Loucy (cell line): ENCODE results near the gene KLF6.

Source experiments
- H2AFZ ChIP-seq: fragments of 200-600 bp; sonication (generic); 2 replicates; pipeline ENCODE4 v1.6.0; 2016; ENCODE audit warnings: antibody characterized with exemption, mild to moderate bottlenecking, low read length, moderate library complexity
- H3F3A ChIP-seq: fragments of 200-600 bp; 2 replicates; pipeline ENCODE4 v1.6.0; 2016; ENCODE audit warnings: antibody characterized with exemption, low read depth, mild to moderate bottlenecking
- H3K27me3 ChIP-seq: fragments of 200-600 bp; sonication (generic); 2 replicates; pipeline ENCODE4 v1.6.1; 2014; ENCODE audit warnings: low read length, mild to moderate bottlenecking; ENCODE audit not compliant: insufficient read depth, poor library complexity, severe bottlenecking
- H3K36me3 ChIP-seq: fragments of 200-600 bp; sonication (generic); 2 replicates; pipeline ENCODE4 v1.6.1; 2016; ENCODE audit warnings: low read length; ENCODE audit not compliant: insufficient read depth
- H3K4me1 ChIP-seq: fragments of 200-600 bp; sonication (generic); 2 replicates; pipeline ENCODE4 v1.5.1; 2014; ENCODE audit warnings: low read length, mild to moderate bottlenecking; ENCODE audit not compliant: insufficient read depth, poor library complexity, severe bottlenecking
- H3K4me2 ChIP-seq: fragments of 200-600 bp; sonication (generic); 2 replicates; pipeline ENCODE4 v1.6.0; 2014; ENCODE audit warnings: antibody characterized with exemption, low read length, low read depth, mild to moderate bottlenecking; ENCODE audit not compliant: poor library complexity, severe bottlenecking
- H3K4me3 ChIP-seq: fragments of 200-600 bp; sonication (generic); 2 replicates; pipeline ENCODE4 v1.5.1; 2014; ENCODE audit warnings: low read length, mild to moderate bottlenecking, mixed read lengths; ENCODE audit not compliant: poor library complexity, severe bottlenecking
- H3K79me2 ChIP-seq: fragments of 200-600 bp; sonication (generic); 2 replicates; pipeline ENCODE4 v1.6.1; 2014; ENCODE audit warnings: low read length; ENCODE audit not compliant: insufficient read depth
- H3K9ac ChIP-seq: fragments of 200-600 bp; sonication (generic); 2 replicates; pipeline ENCODE4 v1.6.0; 2014; ENCODE audit warnings: mild to moderate bottlenecking, low read depth, low read length, moderate library complexity; ENCODE audit not compliant: poor library complexity, severe bottlenecking
- H3K9me2 ChIP-seq: fragments of 200-600 bp; sonication (generic); replicated peaks from 2 replicates; pipeline ENCODE4 v1.6.1; 2016; ENCODE audit warnings: low read depth, low read length, mixed read lengths
- H3K9me3 ChIP-seq: fragments of 200-600 bp; sonication (generic); 2 replicates; pipeline ENCODE4 v1.6.1; 2014; ENCODE audit warnings: mild to moderate bottlenecking, antibody characterized with exemption, low read length, low read depth; ENCODE audit not compliant: insufficient read depth
- H4K20me1 ChIP-seq: fragments of 200-600 bp; sonication (generic); 2 replicates; pipeline ENCODE4 v1.6.0; 2014; ENCODE audit warnings: antibody characterized with exemption, low read length, mild to moderate bottlenecking; ENCODE audit not compliant: insufficient read depth, poor library complexity, severe bottlenecking
- EZH2phosphoT487 ChIP-seq: fragments of 200-600 bp; IDR thresholded peaks from 2 replicates; pipeline ENCODE4 v1.6.1; 2018; ENCODE audit warnings: antibody characterized with exemption, mild to moderate bottlenecking, moderate library complexity, borderline replicate concordance
- TF ChIP-seq, protein P1 (sequence below): fragments of 200-600 bp; sonication (generic); conservative IDR thresholded peaks from 2 replicates; pipeline ENCODE4 v1.5.1; 2014; ENCODE audit warnings: mild to moderate bottlenecking, antibody characterized with exemption, low read length

Gene KLF6

DNA sequence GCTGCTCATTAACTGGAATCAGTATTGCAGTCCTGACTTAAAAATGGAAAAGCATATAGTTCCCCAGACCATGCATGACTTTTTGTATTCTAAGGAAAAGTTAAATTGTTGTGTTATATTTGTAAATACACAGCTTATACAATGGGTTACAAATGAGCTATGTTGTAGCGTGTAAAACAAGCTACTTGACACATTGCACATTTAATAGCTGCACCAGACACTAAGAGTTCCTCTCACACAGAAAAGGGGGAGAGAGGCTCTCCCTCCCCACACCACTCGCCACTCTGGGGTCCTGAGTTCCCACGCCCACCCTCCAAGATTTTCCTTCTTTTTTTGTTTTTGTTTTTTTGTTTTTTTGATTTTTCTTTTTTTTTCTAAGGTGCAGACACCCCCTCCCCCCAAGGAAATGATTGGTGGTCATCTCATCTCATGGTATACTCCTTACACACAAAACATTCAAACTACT, 6.3 kb downstream of the KLF6 start:
- no peaks in the 10 kb centered on the region for H3K9me3 ChIP-seq
- no peak overlapping the region for H3K9ac ChIP-seq
- H3K4me3 ChIP-seq: no peak overlapping the region
- H3K27me3 ChIP-seq: no peaks in the 10 kb centered on the region
- H3K4me1 ChIP-seq: peaks cover 52% of the 10 kb centered on the region
- peak overlapping the region; percentile 92 for H3K4me2 ChIP-seq
- no peak for TF ChIP-seq EZH2phosphoT487
- TF ChIP-seq, protein P1, sequence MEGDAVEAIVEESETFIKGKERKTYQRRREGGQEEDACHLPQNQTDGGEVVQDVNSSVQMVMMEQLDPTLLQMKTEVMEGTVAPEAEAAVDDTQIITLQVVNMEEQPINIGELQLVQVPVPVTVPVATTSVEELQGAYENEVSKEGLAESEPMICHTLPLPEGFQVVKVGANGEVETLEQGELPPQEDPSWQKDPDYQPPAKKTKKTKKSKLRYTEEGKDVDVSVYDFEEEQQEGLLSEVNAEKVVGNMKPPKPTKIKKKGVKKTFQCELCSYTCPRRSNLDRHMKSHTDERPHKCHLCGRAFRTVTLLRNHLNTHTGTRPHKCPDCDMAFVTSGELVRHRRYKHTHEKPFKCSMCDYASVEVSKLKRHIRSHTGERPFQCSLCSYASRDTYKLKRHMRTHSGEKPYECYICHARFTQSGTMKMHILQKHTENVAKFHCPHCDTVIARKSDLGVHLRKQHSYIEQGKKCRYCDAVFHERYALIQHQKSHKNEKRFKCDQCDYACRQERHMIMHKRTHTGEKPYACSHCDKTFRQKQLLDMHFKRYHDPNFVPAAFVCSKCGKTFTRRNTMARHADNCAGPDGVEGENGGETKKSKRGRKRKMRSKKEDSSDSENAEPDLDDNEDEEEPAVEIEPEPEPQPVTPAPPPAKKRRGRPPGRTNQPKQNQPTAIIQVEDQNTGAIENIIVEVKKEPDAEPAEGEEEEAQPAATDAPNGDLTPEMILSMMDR: no peak
- H3K36me3 ChIP-seq: peaks cover 52% of the 10 kb centered on the region
- no peak overlapping the region for H2AFZ ChIP-seq
- peaks cover 57% of the 10 kb centered on the region for H4K20me1 ChIP-seq
- peaks cover 68% of the 10 kb centered on the region for H3K79me2 ChIP-seq
- peaks cover 5% of the 10 kb centered on the region; the same call in 1 of the 2 replicates for H3F3A ChIP-seq
- H3K9me2 ChIP-seq: no peaks in the 10 kb centered on the region

DNA sequence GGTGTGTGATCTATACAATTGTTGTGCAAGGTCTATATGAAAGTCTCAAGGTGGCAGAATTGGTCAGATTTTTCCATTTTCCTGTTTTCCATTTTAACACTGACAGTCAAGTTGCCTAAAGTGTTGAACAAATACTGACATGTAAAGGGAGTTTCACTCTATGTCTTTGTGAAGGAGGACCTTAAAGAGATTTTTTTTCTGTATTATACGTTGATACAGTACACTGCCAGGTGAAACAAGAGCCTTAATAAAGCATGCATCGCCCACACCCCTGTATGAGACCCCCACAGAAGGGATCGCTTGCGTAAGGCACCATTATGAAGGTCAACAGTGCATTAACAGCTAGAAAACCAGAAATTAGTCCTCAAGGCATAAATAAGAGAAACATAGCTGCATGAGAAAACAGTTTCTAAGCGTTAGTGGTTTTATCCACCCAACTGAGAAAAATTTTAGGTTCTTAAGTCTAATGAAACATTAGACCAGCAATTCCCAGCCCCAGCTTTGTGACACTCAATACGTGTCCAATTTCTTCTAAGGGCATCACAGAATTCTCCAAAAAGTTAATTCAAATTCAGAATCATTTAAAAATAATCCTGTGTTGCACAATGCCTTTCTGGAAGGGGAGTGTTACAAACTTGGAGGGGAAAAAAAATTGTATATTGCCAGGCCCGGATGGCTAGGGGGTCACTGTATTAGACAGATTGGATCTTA, 6.9 kb downstream of the KLF6 start:
- H2AFZ ChIP-seq: no peak overlapping the region
- peaks cover 51% of the 10 kb centered on the region for H4K20me1 ChIP-seq
- TF ChIP-seq, protein P1: no peak
- no peak for TF ChIP-seq EZH2phosphoT487
- H3F3A ChIP-seq: peaks cover 5% of the 10 kb centered on the region; the same call in 1 of the 2 replicates
- peak overlapping the region; percentile 92 for H3K4me2 ChIP-seq
- H3K9me2 ChIP-seq: no peaks in the 10 kb centered on the region
- H3K36me3 ChIP-seq: peaks cover 52% of the 10 kb centered on the region
- H3K9ac ChIP-seq: no peak overlapping the region
- peaks cover 52% of the 10 kb centered on the region for H3K4me1 ChIP-seq
- H3K27me3 ChIP-seq: no peaks in the 10 kb centered on the region
- no peaks in the 10 kb centered on the region for H3K9me3 ChIP-seq
- no peak overlapping the region for H3K4me3 ChIP-seq
- H3K79me2 ChIP-seq: peaks cover 62% of the 10 kb centered on the region

DNA sequence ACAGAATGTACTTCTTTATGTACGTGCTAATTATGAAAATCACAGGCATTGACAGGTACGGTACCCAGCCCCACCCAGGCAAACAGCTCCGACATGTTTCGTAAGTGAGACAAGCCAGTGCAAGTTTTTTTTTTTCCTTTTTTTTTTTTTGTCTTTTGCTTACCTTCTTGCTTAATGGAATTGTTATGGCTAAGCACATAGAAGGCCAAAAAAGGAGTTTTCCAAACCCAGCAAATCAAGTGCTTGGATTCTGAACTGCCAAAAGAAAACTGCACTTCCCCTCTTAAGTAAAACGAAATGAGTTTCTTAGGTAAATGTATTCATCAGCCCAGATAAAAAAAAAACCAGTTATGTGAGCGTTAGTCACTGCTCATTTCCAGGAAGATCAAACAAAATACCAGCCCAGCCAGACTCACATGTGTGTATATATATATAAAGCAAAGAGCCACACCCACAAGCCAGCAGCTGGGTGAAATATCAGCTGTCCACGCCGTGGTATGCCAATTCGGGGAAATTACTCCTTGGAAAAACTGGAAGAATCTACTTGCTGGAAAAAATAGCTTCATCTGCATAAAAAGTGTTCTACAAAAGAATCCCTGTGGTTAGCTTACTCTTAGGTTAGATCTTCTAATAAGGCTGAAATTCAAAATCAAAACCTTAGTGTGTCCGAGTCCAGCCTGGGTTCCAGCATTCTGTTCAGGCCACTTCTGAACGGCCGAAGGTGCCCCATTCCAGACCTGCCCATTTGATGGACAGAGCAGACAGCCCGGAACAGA, 8.0 kb downstream of the KLF6 start:
- Histone ChIP-seq H3K9ac (no peak overlapping the region), H4K20me1 (peaks cover 40% of the 10 kb centered on the region)

More for the DNA sequence above, 8.0 kb downstream of the KLF6 start:
- Histone ChIP-seq H3K4me1 (peaks cover 42% of the 10 kb centered on the region), H3K79me2 (peaks cover 50% of the 10 kb centered on the region), H3K9me2 (no peaks in the 10 kb centered on the region), H3K36me3 (peaks cover 52% of the 10 kb centered on the region), H3K4me2 (no peak overlapping the region), H2AFZ (no peak overlapping the region), H3K27me3 (no peaks in the 10 kb centered on the region), H3K4me3 (no peak overlapping the region), H3K9me3 (no peaks in the 10 kb centered on the region), H3F3A (no peaks in the 10 kb centered on the region)
- no peak for TF ChIP-seq EZH2phosphoT487
- TF ChIP-seq, protein P1: no peak
